Renal cortical epithelial cell (primary cell): ENCODE results near the gene ELFN2. TPM values are rescaled to one million over a fixed set of nuclear protein-coding genes. Genes with fewer than 3 reads are reported as not detected.
"Not testable (repeated sequence)": the region's sequence is repeated elsewhere in the genome, so short reads cannot be mapped to it uniquely, and the experiment has no call there.

Experiments used
- DNase-seq: peaks from one replicate; pipeline ENCODE4 v3.0.0-alpha.2; 2011; ENCODE audit warnings: low read depth
- total RNA-seq: library from RNA; depleted of rRNA; stranded (reverse); fragments of >200 nt; gene quantifications from 2 replicates; pipeline ENCODE4 v1.2.3, GENCODE V29; 2014

The ELFN2 gene
- total RNA-seq, 1 donor from 2014 or later: 18.8 TPM

GRCh38 chr22:37335806-37336199 lies 91.5 kb downstream of the ELFN2 start:
- no peak for DNase-seq

- no peak for DNase-seq
Measured at GRCh38 chr22:37334859-37335805, 92.1 kb downstream of the ELFN2 start.

- DNase-seq: no peak
Measured at GRCh38 chr22:37334461-37334858, 92.8 kb downstream of the ELFN2 start.

GRCh38 chr22:37333724-37334460 lies 93.4 kb downstream of the ELFN2 start:
- DNase-seq: no peak

GRCh38 chr22:37331856-37332536 lies 95.3 kb downstream of the ELFN2 start:
- DNase-seq: peak; percentile 74

GRCh38 chr22:37331034-37331428 lies 96.2 kb downstream of the ELFN2 start:
- DNase-seq: peak; percentile 63

- DNase-seq: peak; percentile 96
Measured at GRCh38 chr22:37330200-37331033, 96.9 kb downstream of the ELFN2 start.

GRCh38 chr22:37329238-37330140 lies 97.8 kb downstream of the ELFN2 start:
- DNase-seq: peak; percentile 42

GRCh38 chr22:37328538-37329237 lies 98.6 kb downstream of the ELFN2 start:
- DNase-seq: not testable (repeated sequence)

- peak; percentile 83 for DNase-seq
Measured at GRCh38 chr22:37328017-37328416, 99.3 kb downstream of the ELFN2 start.

- DNase-seq: no peak
Measured at GRCh38 chr22:37326726-37327125, 100.6 kb downstream of the ELFN2 start.

- no peak for DNase-seq
Measured at GRCh38 chr22:37325039-37325395, 102.3 kb downstream of the ELFN2 start.

- DNase-seq: no peak
Measured at GRCh38 chr22:37324340-37325038, 102.8 kb downstream of the ELFN2 start.

- no peak for DNase-seq
Measured at GRCh38 chr22:37320726-37321677, 106.3 kb downstream of the ELFN2 start.

- DNase-seq: no peak
Measured at GRCh38 chr22:37319469-37319868, 107.8 kb downstream of the ELFN2 start.

GRCh38 chr22:37318364-37319109 lies 108.7 kb downstream of the ELFN2 start:
- DNase-seq: no peak
